ENCODE results near the gene AAMP.

The AAMP gene

DNA sequence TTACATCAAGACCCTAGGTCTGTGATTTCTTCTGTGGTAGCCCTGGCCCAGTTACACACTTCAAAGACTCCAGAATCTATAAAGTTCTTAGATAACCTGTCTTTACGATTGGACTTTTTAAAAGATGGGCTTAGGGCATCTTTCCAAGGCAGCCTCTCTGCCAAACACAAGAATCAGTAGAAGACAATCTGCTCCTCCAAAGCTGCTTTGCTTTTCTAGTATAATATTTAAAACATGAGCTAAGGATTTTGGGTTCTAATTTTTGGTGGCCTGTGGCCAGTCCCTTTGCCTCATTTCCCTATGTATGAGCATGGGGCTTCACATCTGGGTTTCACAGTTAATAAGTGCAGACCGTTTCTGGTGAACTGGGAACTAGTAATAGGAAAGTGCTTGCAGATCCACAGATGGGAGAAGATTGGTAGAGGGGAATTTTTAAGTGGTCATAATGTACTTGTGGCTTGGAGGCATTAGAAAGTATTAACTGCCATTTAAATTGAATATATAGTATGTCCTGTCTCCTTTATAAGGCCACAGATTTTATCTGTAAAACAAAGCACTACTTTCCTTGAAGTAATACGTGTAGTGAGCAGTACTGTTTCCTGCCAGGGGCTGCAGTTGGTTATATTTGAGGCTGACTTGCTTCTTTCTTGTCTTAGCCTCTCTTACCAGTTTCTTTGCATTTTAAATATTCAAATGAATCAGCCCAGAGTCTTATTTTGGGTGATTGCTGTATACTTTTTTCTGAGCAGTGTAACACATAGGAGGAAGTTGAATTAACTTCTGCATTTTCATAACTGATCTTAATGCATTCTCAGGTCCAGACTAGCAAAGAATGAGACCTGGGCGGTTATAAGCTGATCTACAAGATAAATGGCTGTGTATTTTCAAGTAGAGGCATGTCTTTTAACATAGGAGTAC lies 51.4 kb downstream of the AAMP start:
- no peak for DNase-seq

GRCh38 chr2:218217360-218218267 lies 52.3 kb downstream of the AAMP start:
- peak; percentile 66 to 84 for DNase-seq

- peak; percentile 92 to 93 for DNase-seq
Observed at GRCh38 chr2:218216674-218217359, 53.1 kb downstream of the AAMP start, which contains the start of gene ARPC2. ARPC2 (plus strand) TSS chr2:218217189; CDS start chr2:218217471, 282 bp downstream.

- no peak for DNase-seq
Observed at GRCh38 chr2:218216336-218216673, 53.6 kb downstream of the AAMP start.

Measured in stimulated activated CD4-positive, alpha-beta T cell treated with anti-CD3 and anti-CD28 coated beads, Interleukin-4, amount 100 ng/mL, for 4 hours (primary cell).